Endodermal cell (in vitro differentiated cells): Measurements from ENCODE around the gene NUBPL. TPM values are rescaled to one million over a fixed set of nuclear protein-coding genes. Genes with fewer than 3 reads are reported as not detected.

Source experiments
- DNase-seq: peaks from one replicate; pipeline ENCODE4 v3.0.0-alpha.2; 2017
- H3K27ac ChIP-seq: 2 replicates; pipeline ENCODE4 v1.5.1; 2013; ENCODE audit warnings: mild to moderate bottlenecking, low read depth, low read length, moderate library complexity
- H3K27me3 ChIP-seq: 2 replicates; pipeline ENCODE4 v1.6.1; 2013; ENCODE audit warnings: mild to moderate bottlenecking, low read length, moderate library complexity; ENCODE audit not compliant: insufficient read depth, control insufficient read depth, poor library complexity, severe bottlenecking
- H3K36me3 ChIP-seq: 2 replicates; pipeline ENCODE4 v1.7.0; 2013; ENCODE audit warnings: mild to moderate bottlenecking, low read length, moderate library complexity; ENCODE audit not compliant: control insufficient read depth, insufficient read depth
- H3K4me1 ChIP-seq: one replicate; pipeline ENCODE4 v1.7.0; 2013; ENCODE audit warnings: low read length; ENCODE audit not compliant: control insufficient read depth, insufficient read depth
- H3K4me3 ChIP-seq: 2 replicates; pipeline ENCODE4 v1.5.1; 2013; ENCODE audit warnings: mild to moderate bottlenecking, low read length, moderate library complexity
- H3K9ac ChIP-seq: 2 replicates; pipeline ENCODE4 v1.6.1; 2013; ENCODE audit warnings: mild to moderate bottlenecking, low read length, moderate library complexity; ENCODE audit not compliant: poor library complexity, severe bottlenecking; ENCODE audit errors: extremely low read depth
- H3K9me3 ChIP-seq: 2 replicates; pipeline ENCODE4 v1.6.1; 2013; ENCODE audit warnings: mild to moderate bottlenecking, low read length, moderate library complexity; ENCODE audit not compliant: control insufficient read depth
- H3K27ac Mint-ChIP-seq: 2 replicates; pipeline ENCODE4 v1.8.0; 2020; ENCODE audit warnings: mixed read lengths
- H3K27me3 Mint-ChIP-seq: 2 replicates; pipeline ENCODE4 v1.8.0; 2021; ENCODE audit warnings: mild to moderate bottlenecking, mixed read lengths; ENCODE audit not compliant: insufficient read depth
- H3K36me3 Mint-ChIP-seq: 2 replicates; pipeline ENCODE4 v1.8.0; 2020; ENCODE audit warnings: low read depth, mixed read lengths
- H3K4me1 Mint-ChIP-seq: 2 replicates; pipeline ENCODE4 v1.8.0; 2020; ENCODE audit warnings: mixed read lengths
- H3K4me3 Mint-ChIP-seq: 2 replicates; pipeline ENCODE4 v1.8.0; 2020; ENCODE audit warnings: mild to moderate bottlenecking, moderate library complexity, mixed read lengths
- H3K9me3 Mint-ChIP-seq: 2 replicates; pipeline ENCODE4 v1.8.0; 2020; ENCODE audit warnings: mild to moderate bottlenecking, mixed read lengths
- WGBS, 2 experiments: methylation state at CpG; one replicate each; pipeline versions ENCODE4 v1.1.5 to v1.1.7; 2013; ENCODE audit warnings: missing lambda C conversion rate in 2 of 2, mixed read lengths in 1 of 2; ENCODE audit not compliant: insufficient coverage in 1 of 2, insufficient read length in 1 of 2; 5-methylcytosine and 5-hydroxymethylcytosine counted together
- total RNA-seq, 2 donors: library from RNA; stranded (reverse); fragmentation: NEBNext Ultra II Directional in 1 of 2; extraction: Animal tissue kit (Norgen Biotek cat#: 25700) in 1 of 2; gene quantifications; 2 replicates in 1 of 2; 3 replicates in 1 of 2; pipeline ENCODE4 v1.2.1, GENCODE V29; 2021
- TF ChIP-seq, protein P1 (sequence below): fragments of 200-600 bp; sonication (generic); conservative IDR thresholded peaks from 2 replicates; pipeline ENCODE4 v1.5.0; 2021; ENCODE audit warnings: antibody characterized with exemption, mild to moderate bottlenecking

NUBPL gene
- total RNA-seq, 2 donors from 2014 or later: 12.2 to 14.0 TPM

GRCh38 chr14:31876741-31877140 is 315.5 kb downstream of the NUBPL start:
- H3K27me3 ChIP-seq: no peaks in the 10 kb centered on the region
- no peaks in the 10 kb centered on the region for H3K9me3 ChIP-seq
- no peaks in the 10 kb centered on the region for H3K4me1 ChIP-seq
- H3K4me3 Mint-ChIP-seq: no peak overlapping the region
- H3K36me3 Mint-ChIP-seq: no peaks in the 10 kb centered on the region
- no peaks in the 10 kb centered on the region for H3K36me3 ChIP-seq
- H3K9ac ChIP-seq: no peak overlapping the region
- H3K27ac ChIP-seq: no peak overlapping the region
- 88 to 100% methylated on average over 3 to 7 of the region's 7 CpGs for WGBS, 2 experiments
- DNase-seq: no peak
- H3K27me3 Mint-ChIP-seq: no peaks in the 10 kb centered on the region
- no peak overlapping the region for H3K4me3 ChIP-seq
- TF ChIP-seq, protein P1, sequence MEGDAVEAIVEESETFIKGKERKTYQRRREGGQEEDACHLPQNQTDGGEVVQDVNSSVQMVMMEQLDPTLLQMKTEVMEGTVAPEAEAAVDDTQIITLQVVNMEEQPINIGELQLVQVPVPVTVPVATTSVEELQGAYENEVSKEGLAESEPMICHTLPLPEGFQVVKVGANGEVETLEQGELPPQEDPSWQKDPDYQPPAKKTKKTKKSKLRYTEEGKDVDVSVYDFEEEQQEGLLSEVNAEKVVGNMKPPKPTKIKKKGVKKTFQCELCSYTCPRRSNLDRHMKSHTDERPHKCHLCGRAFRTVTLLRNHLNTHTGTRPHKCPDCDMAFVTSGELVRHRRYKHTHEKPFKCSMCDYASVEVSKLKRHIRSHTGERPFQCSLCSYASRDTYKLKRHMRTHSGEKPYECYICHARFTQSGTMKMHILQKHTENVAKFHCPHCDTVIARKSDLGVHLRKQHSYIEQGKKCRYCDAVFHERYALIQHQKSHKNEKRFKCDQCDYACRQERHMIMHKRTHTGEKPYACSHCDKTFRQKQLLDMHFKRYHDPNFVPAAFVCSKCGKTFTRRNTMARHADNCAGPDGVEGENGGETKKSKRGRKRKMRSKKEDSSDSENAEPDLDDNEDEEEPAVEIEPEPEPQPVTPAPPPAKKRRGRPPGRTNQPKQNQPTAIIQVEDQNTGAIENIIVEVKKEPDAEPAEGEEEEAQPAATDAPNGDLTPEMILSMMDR: no peak
- H3K27ac Mint-ChIP-seq: no peak overlapping the region
- no peaks in the 10 kb centered on the region for H3K4me1 Mint-ChIP-seq
- H3K9me3 Mint-ChIP-seq: no peaks in the 10 kb centered on the region

DNA sequence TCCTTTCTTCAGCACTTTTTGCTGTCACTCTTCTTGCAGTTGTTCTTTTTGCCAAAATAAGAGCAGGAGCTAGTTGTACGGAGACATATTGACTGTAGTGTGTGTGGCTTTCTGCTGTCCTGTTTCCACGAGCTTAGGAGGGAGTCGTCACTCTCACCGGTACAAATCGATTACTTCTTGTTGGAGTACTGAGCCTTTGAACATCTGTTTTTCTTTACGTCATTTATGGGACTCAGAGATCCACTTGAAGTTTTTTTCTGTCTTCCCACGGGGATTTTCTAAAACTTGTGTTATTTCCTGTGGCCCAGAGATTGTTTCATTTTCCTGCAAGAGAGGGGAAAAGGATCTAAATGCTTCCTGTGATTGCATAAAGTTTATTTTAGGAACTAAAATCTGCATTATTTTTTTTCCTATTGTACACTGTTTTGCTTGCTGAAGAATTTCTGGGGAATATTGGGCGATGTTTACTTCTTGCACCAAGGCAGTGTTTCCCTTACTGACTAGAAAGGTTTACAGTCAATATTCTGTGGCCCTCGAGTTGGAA is 316.1 kb downstream of the NUBPL start:
- Mint-ChIP-seq H3K9me3 (no peaks in the 10 kb centered on the region), H3K4me1 (no peaks in the 10 kb centered on the region), H3K27me3 (no peaks in the 10 kb centered on the region), H3K4me3 (no peak overlapping the region), H3K36me3 (no peaks in the 10 kb centered on the region), H3K27ac (no peak overlapping the region)
- no peak for DNase-seq
- H3K9ac ChIP-seq: no peak overlapping the region
- no peaks in the 10 kb centered on the region for H3K4me1 ChIP-seq
- H3K36me3 ChIP-seq: no peaks in the 10 kb centered on the region
- TF ChIP-seq, protein P1: no peak
- H3K4me3 ChIP-seq: no peak overlapping the region
- 90 to 92% methylated on average over 5 to 9 of the region's 9 CpGs for WGBS, 2 experiments
- H3K27me3 ChIP-seq: no peaks in the 10 kb centered on the region
- no peak overlapping the region for H3K27ac ChIP-seq
- H3K9me3 ChIP-seq: no peaks in the 10 kb centered on the region

- Histone ChIP-seq H3K9ac (no peak overlapping the region), H3K36me3 (no peaks in the 10 kb centered on the region), H3K4me3 (no peak overlapping the region), H3K27ac (no peak overlapping the region), H3K4me1 (no peaks in the 10 kb centered on the region), H3K27me3 (no peaks in the 10 kb centered on the region), H3K9me3 (no peaks in the 10 kb centered on the region)
- H3K4me3 Mint-ChIP-seq: no peak overlapping the region
- H3K36me3 Mint-ChIP-seq: no peaks in the 10 kb centered on the region
- H3K4me1 Mint-ChIP-seq: peaks cover under 1% of the 10 kb centered on the region
- TF ChIP-seq, protein P1: no peak
- no peak for DNase-seq
- WGBS, 2 experiments: 97% methylated on average over 4 of the region's 7 CpGs; no CpG with 5 or more reads in 1 of the 2 experiments
- no peak overlapping the region for H3K27ac Mint-ChIP-seq
- H3K9me3 Mint-ChIP-seq: no peaks in the 10 kb centered on the region
- H3K27me3 Mint-ChIP-seq: no peaks in the 10 kb centered on the region
Measured at GRCh38 chr14:31879661-31880348, 318.6 kb downstream of the NUBPL start.
